HG03103 (cell line): ENCODE data around the gene SEMA3C.

Experiments used
- ATAC-seq: cut with Tn5 transposase; IDR thresholded peaks from one replicate; pipeline ENCODE4 v1.9.1; 2021; ENCODE audit warnings: low read depth; ENCODE audit not compliant: unreplicated experiment

Gene SEMA3C

DNA sequence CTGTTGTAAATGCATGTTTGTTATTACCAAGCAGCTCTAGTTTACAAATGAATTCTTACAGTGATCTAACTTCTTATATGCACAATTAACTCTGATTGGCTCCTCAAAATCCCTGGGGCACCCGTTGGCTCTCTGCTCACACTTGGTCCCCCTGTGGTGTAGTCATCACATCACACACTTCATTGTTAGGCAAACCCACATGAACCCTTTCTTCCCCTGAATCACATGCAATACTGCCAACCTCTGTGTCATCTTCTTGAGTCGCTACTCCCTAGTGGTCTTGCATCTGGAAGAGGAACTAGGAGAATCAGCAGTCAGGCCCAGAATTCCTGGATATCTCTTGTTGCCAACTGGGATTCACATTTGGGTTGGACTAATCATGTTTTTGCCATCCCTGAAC, 207.3 kb downstream of the SEMA3C start:
- ATAC-seq: no peak

GRCh38 chr7:80708123-80708522, 210.7 kb downstream of the SEMA3C start:
- no peak for ATAC-seq

GRCh38 chr7:80707318-80707717, 211.5 kb downstream of the SEMA3C start:
- ATAC-seq: no peak

DNA sequence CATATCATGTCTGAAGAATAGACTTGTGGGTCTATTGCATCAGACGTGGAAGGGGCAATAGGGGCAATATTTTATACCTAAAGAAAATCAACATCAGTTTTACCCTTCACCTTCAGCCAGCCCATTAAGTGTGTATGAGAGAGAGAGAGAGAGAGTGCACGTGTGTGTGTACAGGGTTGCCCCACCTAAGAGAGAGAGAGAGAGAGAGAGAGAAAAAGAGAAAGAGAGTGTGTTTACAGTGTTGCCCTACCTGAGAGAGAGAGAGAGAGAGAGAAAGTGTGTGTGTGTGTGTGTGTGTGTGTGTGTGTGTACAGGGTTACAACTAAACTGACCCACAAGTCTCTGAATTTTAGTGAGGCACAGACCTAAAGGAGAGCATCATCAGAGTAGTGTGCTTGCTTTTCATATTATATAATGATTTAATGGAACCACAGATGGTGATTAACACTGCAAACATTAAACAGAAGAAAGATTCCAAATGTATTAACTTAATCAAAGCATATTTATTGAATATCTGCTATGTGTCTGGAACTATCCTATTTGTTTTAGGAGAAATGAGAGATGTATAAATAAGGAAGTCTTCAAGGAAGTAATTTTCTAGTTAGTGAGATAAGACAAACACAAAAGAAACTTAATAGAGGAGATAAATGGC, 213.6 kb downstream of the SEMA3C start:
- ATAC-seq: no peak

GRCh38 chr7:80703272-80703671, 215.6 kb downstream of the SEMA3C start:
- ATAC-seq: no peak

DNA sequence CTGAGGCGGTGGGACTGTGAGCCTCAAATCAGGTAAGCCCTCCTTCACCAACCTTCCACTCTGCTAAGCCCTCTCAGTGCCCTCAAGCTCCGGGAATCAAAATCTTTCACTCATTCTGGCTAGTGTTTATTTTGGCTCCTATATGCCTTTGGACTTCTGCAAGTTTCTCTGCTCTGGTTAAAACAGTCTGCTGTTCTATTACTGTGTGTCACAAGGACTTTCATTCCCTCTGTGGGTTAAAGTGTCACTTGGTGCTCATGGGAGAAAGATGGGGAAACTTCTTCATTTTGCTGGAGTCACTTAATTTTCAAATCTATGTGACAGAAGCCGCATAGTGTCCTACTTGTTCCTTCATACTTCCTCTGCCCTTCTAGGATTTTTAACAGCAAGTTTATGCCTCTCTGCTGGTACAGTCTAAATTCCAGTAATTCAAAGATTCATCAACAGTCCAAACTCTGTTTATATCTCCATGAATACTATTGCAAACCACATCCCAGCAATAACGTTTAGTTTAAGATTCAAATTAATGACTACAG, 219.1 kb downstream of the SEMA3C start:
- ATAC-seq: no peak

DNA sequence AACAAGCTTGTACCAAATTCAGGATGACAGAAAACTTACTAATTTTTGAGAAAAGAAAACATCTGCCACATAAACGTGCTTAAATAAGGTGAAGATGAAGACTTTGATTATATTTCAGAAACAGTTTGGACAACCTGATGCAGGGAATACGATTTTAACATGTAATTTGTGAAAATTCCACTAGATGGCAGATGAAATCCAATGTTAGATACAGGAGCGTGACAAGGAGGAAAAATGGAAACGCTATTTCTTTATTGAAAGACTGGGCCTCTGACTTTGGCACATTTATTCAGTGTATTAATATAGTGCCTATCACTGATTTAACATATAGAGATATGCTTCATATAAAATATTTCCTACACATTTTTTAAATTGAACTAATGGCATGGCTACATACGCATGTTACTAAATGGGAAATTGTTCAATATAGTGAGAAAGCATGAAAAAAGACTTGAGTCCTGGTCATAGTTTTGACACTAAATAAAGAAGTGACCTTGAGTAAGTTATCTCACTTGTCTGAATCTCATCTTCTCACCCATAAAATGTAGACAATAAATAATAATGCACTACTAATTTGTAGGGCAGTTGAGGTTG, 219.7 kb downstream of the SEMA3C start:
- ATAC-seq: peak; percentile 70
